ENCODE data around the gene PCSK5. TPM values are rescaled to one million over a fixed set of nuclear protein-coding genes. Genes with fewer than 3 reads are reported as not detected.
A peak's percentile ranks its signal among the peaks of the same experiment; 100 is the strongest.

The PCSK5 gene
- polyA plus RNA-seq, 3 donors: 4.8 to 13.0 (median 7.1) TPM

- Histone ChIP-seq H3K4me3 (replicated peaks in 1 of 3; ENCODE audit: low read depth in 2 of 3, low read length in 3 of 3) (no peak overlapping the region), H3K36me3 (replicated peaks in 1 of 2; ENCODE audit: control insufficient read depth in 1 of 2, insufficient read depth in 2 of 2, low read length in 2 of 2) (no peaks in the 10 kb centered on the region), H3K9me3 (replicated peaks in 1 of 2; ENCODE audit: control insufficient read depth in 1 of 2, insufficient read depth in 1 of 2, low read length in 2 of 2) (no peaks in the 10 kb centered on the region), H3K4me1 (ENCODE audit: control insufficient read depth in 1 of 2, insufficient read depth in 2 of 2, low read length in 2 of 2) (no peaks in the 10 kb centered on the region), H3K27me3 (ENCODE audit: control insufficient read depth in 2 of 2, insufficient read depth in 2 of 2, low read length in 2 of 2) (no peaks in the 10 kb centered on the region), H3K9ac (ENCODE audit: insufficient read depth, low read length, poor library complexity, severe bottlenecking) (no peak overlapping the region), H4K20me1 (ENCODE audit: insufficient read depth, low read length) (no peaks in the 10 kb centered on the region), H2AFZ (ENCODE audit: insufficient read depth, low read depth, low read length, poor library complexity, severe bottlenecking) (no peak overlapping the region), H3K27ac (ENCODE audit: low read depth in 1 of 2, low read length in 2 of 2) (no peak overlapping the region), H3K4me2 (replicated peaks; ENCODE audit: extremely low read depth, low read length, poor library complexity, severe bottlenecking) (no peak overlapping the region), H3K79me2 (ENCODE audit: insufficient read depth, low read length) (no peaks in the 10 kb centered on the region)
- Mint-ChIP-seq H3K9me3 (no peaks in the 10 kb centered on the region), H3K27ac (no peak overlapping the region), H3K27me3 (ENCODE audit: low read depth in 3 of 3) (peaks cover 0 to 2% (median 2%) of the 10 kb centered on the region in 3 donors), H3K4me3 (no peak overlapping the region), H3K4me1 (peaks cover 7% of the 10 kb centered on the region), H3K36me3 (peaks cover 8 to 11% of the 10 kb centered on the region in 2 donors)
- intact Hi-C loops (cut with micrococcal nuclease): no loop called here
- TF ChIP-seq CTCF (IDR thresholded peaks at IDR 0.05): no peak
- no peak for DNase-seq
- no CpG with 5 or more reads among the region's 2 CpGs for WGBS (ENCODE audit: insufficient coverage)
These were observed 111.0 kb downstream of the PCSK5 start for GRCh38 chr9:76001459-76001858.

DNA sequence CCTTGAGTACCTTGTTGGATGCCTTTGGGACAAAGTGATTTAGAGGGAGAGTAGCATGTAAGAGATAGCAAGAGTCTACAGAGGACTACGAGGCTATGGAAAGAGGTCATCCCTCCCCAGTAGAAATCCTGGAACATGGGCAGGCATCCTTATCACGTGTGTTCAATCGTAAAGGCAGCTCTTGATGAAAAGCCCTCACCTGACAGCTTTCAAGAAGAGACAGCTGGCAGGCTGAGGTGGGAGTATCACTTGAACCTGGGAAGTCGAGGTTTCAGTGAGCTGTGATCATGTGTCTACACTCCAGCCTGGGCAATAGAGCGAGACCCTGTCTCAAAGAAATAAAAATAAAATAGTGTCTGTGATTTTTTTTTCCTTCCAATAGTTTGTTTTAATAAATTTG is 112.6 kb downstream of the PCSK5 start:
- no peak overlapping the region for H3K9ac ChIP-seq (ENCODE audit: insufficient read depth, low read length, poor library complexity, severe bottlenecking)
- peaks cover 0 to 7% of the 10 kb centered on the region in 2 donors for H3K4me1 ChIP-seq (ENCODE audit: control insufficient read depth in 1 of 2, insufficient read depth in 2 of 2, low read length in 2 of 2)
- no peaks in the 10 kb centered on the region for H3K9me3 ChIP-seq (replicated peaks in 1 of 2; ENCODE audit: control insufficient read depth in 1 of 2, insufficient read depth in 1 of 2, low read length in 2 of 2)
- TF ChIP-seq CTCF (IDR thresholded peaks at IDR 0.05): no peak
- no peaks in the 10 kb centered on the region for H4K20me1 ChIP-seq (ENCODE audit: insufficient read depth, low read length)
- Mint-ChIP-seq H3K36me3 (peaks cover 2 to 13% of the 10 kb centered on the region in 2 donors), H3K27ac (peak overlapping the region in 1 of 7 donors; percentile 24), H3K4me1 (peaks cover 16% of the 10 kb centered on the region), H3K9me3 (no peaks in the 10 kb centered on the region), H3K27me3 (ENCODE audit: low read depth in 3 of 3) (peaks cover 2% of the 10 kb centered on the region in 3 donors), H3K4me3 (no peak overlapping the region)
- H3K27ac ChIP-seq (ENCODE audit: low read depth in 1 of 2, low read length in 2 of 2): no peak overlapping the region
- DNase-seq: no peak
- WGBS (ENCODE audit: insufficient coverage): no CpG with 5 or more reads among the region's 5 CpGs
- H3K4me2 ChIP-seq (replicated peaks; ENCODE audit: extremely low read depth, low read length, poor library complexity, severe bottlenecking): no peak overlapping the region
- H3K4me3 ChIP-seq (replicated peaks in 1 of 3; ENCODE audit: low read depth in 2 of 3, low read length in 3 of 3): no peak overlapping the region
- no peaks in the 10 kb centered on the region for H3K79me2 ChIP-seq (ENCODE audit: insufficient read depth, low read length)
- H3K36me3 ChIP-seq (replicated peaks in 1 of 2; ENCODE audit: control insufficient read depth in 1 of 2, insufficient read depth in 2 of 2, low read length in 2 of 2): no peaks in the 10 kb centered on the region
- H3K27me3 ChIP-seq (ENCODE audit: control insufficient read depth in 2 of 2, insufficient read depth in 2 of 2, low read length in 2 of 2): no peaks in the 10 kb centered on the region
- H2AFZ ChIP-seq (ENCODE audit: insufficient read depth, low read depth, low read length, poor library complexity, severe bottlenecking): no peak overlapping the region
- intact Hi-C loops (cut with micrococcal nuclease): no loop called here
